ENCODE data around the gene SVIL. TPM values are rescaled to one million over a fixed set of nuclear protein-coding genes. Genes with fewer than 3 reads are reported as not detected.
A peak's percentile ranks its signal among the peaks of the same experiment; 100 is the strongest.

SVIL gene
- total RNA-seq, 1 experiment from 2014 or later: 15.3 TPM

GRCh38 chr10:29469481-29470354 lies 165.1 kb downstream of the SVIL start:
- Histone ChIP-seq H3K9me3 (ENCODE audit: control insufficient read depth, low read depth, low read length) (no peaks in the 10 kb centered on the region), H3K9ac (ENCODE audit: extremely low read depth, insufficient read length, low read length) (no peak overlapping the region), H3K4me2 (ENCODE audit: insufficient read depth, insufficient read length, low read length) (no peak overlapping the region), H3K23me2 (ENCODE audit: insufficient read length, low read depth, low read length, poor library complexity, severe bottlenecking) (no peaks in the 10 kb centered on the region), H3K23ac (ENCODE audit: insufficient read length, low read depth, low read length) (no peak overlapping the region), H3K4me1 (ENCODE audit: insufficient read depth, low read length) (no peaks in the 10 kb centered on the region; the same call in 1 of the 2 replicates), H3K4ac (ENCODE audit: low read depth, low read length) (no peak overlapping the region), H3K56ac (ENCODE audit: insufficient read length, low read depth, low read length) (no peak overlapping the region), H4K8ac (replicated peaks; ENCODE audit: insufficient read length, low read depth, low read length) (no peak overlapping the region), H2AFZ (ENCODE audit: low read length) (no peak overlapping the region), H3T11ph (ENCODE audit: low read length) (no peak overlapping the region), H2BK5ac (ENCODE audit: insufficient read length, low read length) (no peak overlapping the region), H4K91ac (ENCODE audit: insufficient read length, low read depth, low read length) (no peak overlapping the region), H3K18ac (ENCODE audit: insufficient read length, low read depth, low read length) (no peak overlapping the region), H2BK15ac (ENCODE audit: low read depth, low read length) (no peak overlapping the region), H2BK20ac (ENCODE audit: low read depth, low read length, poor library complexity, severe bottlenecking) (no peak overlapping the region), H4K5ac (ENCODE audit: insufficient read length, low read depth, low read length) (no peak overlapping the region), H4K20me1 (ENCODE audit: control insufficient read depth, insufficient read depth, insufficient read length) (no peaks in the 10 kb centered on the region), H2AK5ac (ENCODE audit: insufficient read length, low read length) (no peak overlapping the region), H2BK12ac (ENCODE audit: insufficient read length, low read depth, low read length) (no peak overlapping the region), H3K27ac (ENCODE audit: insufficient read length, low read depth, low read length) (no peak overlapping the region), H3K79me2 (ENCODE audit: insufficient read depth, low read length) (no peaks in the 10 kb centered on the region), H2BK120ac (ENCODE audit: low read depth, low read length, poor library complexity, severe bottlenecking) (no peak overlapping the region), H3K27me3 (ENCODE audit: insufficient read depth, low read length) (no peaks in the 10 kb centered on the region), H3K79me1 (ENCODE audit: insufficient read depth, low read depth, low read length, poor library complexity, severe bottlenecking) (no peaks in the 10 kb centered on the region), H3K14ac (ENCODE audit: insufficient read depth, low read length) (no peak overlapping the region)
- Mint-ChIP-seq H3K36me3 (ENCODE audit: insufficient read depth in 1 of 3, low read depth in 3 of 3) (peaks cover 10 to 37% (median 17%) of the 10 kb centered on the region in 3 experiments), H3K4me3 (no peak overlapping the region), H3K9me3 (no peaks in the 10 kb centered on the region), H3K27ac (peak overlapping the region in 2 of 3 experiments; percentile 72 to 93; a peak in 3 of 7 replicates), H3K27me3 (ENCODE audit: low read depth) (no peaks in the 10 kb centered on the region), H3K4me1 (peaks cover 17 to 38% of the 10 kb centered on the region in 2 experiments)
- no peak for TF ChIP-seq CTCF (conservative IDR thresholded peaks at IDR 0.05)
- no CpG with 5 or more reads among the region's 28 CpGs for WGBS (ENCODE audit: extremely low coverage, insufficient read length, low lambda C conversion rate)
- no peak for DNase-seq
